Peyer's patch (tissue), 4 donors: Measurements from ENCODE around the gene GNG12.

Experiments
- POLR2A ChIP-seq, 2 donors: fragments of 450-650 bp; IDR thresholded peaks; one replicate each; pipeline ENCODE4 v1.5.1; 2017; ENCODE audit warnings: antibody characterized with exemption in 2 of 2, mild to moderate bottlenecking in 2 of 2, moderate library complexity in 2 of 2
- TF ChIP-seq, protein P1 (sequence below), 6 experiments: fragments of 450-650 bp in 4 of 6; fragments of 200-600 bp in 2 of 6; sonication (generic) in 1 of 6; IDR thresholded peaks; one replicate each; pipeline ENCODE4 v1.5.1; 2017 to 2019; ENCODE audit warnings: antibody characterized with exemption in 6 of 6, mild to moderate bottlenecking in 3 of 6, moderate library complexity in 1 of 6

DNA sequence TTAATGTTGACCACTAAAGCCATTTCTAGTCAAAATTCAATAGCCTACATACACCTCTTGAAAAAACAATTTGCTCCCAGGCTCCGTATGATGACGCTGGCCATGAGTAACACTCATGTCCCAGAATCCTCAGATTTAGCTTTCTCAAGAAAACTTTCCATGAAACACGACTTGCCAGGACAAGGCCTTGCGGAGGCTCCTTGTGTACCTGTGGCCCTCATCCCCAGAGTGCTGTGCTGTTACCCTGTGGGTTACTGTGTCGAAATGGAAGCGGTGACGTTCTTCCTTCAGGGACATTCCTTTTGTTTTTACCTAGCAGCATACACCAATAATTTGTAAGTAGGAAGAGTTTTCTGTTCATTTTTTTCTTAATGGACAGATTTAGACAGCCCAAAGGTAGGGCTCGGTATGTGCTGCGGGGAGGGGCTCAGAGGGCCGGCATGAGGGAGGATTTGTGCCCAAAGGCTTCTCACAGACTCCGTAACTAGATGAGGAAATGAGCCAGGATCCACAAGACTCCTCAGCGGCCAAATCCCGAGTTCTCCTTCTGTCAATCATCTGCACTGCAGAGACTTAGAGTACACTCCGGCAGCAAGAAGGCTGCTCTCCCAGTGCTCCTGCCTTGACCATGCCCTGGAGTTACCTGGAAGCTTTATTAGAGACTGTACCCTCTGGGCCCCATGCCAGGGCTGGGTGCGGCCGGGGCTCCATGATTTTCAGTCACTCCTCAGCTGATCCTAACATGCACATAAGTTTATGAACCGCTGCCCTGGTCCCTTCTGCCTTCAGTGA lies 17.8 kb downstream of the GNG12 start:
- TF ChIP-seq, protein P1, sequence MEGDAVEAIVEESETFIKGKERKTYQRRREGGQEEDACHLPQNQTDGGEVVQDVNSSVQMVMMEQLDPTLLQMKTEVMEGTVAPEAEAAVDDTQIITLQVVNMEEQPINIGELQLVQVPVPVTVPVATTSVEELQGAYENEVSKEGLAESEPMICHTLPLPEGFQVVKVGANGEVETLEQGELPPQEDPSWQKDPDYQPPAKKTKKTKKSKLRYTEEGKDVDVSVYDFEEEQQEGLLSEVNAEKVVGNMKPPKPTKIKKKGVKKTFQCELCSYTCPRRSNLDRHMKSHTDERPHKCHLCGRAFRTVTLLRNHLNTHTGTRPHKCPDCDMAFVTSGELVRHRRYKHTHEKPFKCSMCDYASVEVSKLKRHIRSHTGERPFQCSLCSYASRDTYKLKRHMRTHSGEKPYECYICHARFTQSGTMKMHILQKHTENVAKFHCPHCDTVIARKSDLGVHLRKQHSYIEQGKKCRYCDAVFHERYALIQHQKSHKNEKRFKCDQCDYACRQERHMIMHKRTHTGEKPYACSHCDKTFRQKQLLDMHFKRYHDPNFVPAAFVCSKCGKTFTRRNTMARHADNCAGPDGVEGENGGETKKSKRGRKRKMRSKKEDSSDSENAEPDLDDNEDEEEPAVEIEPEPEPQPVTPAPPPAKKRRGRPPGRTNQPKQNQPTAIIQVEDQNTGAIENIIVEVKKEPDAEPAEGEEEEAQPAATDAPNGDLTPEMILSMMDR (IDR thresholded peaks at IDR 0.05), result no peak
- peak in 1 of 2 donors; percentile 68 for TF ChIP-seq POLR2A (IDR thresholded peaks at IDR 0.05)
